ENCODE data around the gene INS. TPM values are rescaled to one million over a fixed set of nuclear protein-coding genes. Genes with fewer than 3 reads are reported as not detected.

INS gene
- total and polyA plus RNA-seq, 2 of the 13 experiments (the other 11 are each of a cell fraction or from before 2014, with no cell fraction given): not detected

GRCh38 chr11:2203440-2204259, 42.6 kb upstream of the INS start (continued):
- TF ChIP-seq, protein P1, sequence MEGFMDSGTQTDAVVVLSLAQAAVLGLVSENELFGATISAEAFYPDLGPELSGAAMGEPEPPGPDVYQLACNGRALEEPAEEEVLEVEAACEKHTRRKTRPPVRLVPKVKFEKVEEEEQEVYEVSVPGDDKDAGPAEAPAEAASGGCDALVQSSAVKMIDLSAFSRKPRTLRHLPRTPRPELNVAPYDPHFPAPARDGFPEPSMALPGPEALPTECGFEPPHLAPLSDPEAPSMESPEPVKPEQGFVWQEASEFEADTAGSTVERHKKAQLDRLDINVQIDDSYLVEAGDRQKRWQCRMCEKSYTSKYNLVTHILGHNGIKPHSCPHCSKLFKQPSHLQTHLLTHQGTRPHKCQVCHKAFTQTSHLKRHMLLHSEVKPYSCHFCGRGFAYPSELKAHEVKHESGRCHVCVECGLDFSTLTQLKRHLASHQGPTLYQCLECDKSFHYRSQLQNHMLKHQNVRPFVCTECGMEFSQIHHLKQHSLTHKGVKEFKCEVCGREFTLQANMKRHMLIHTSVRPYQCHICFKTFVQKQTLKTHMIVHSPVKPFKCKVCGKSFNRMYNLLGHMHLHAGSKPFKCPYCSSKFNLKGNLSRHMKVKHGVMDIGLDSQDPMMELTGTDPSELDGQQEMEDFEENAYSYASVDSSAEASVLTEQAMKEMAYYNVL (CRISPR knock-in tag; IDR thresholded peaks at IDR 0.05; ENCODE audit: borderline replicate concordance): peak; percentile 52; the same call in 1 of the 2 replicates
- no peak for TF ChIP-seq RFX5 (IDR thresholded peaks at IDR 0.05; ENCODE audit: low read depth, low read length)
- no peak for TF ChIP-seq ZNF740 (CRISPR knock-in tag; IDR thresholded peaks at IDR 0.05)
- TF ChIP-seq TEAD2 (CRISPR knock-in tag; IDR thresholded peaks at IDR 0.05): no peak
- TF ChIP-seq ZNF841 (CRISPR knock-in tag; IDR thresholded peaks at IDR 0.05; ENCODE audit: borderline replicate concordance): no peak
- no peak for TF ChIP-seq PLRG1 (conservative IDR thresholded peaks at IDR 0.05)
- TF ChIP-seq ARID2 (CRISPR knock-in tag; IDR thresholded peaks at IDR 0.05; ENCODE audit: borderline replicate concordance): no peak
- no peak for TF ChIP-seq SRSF9 (IDR thresholded peaks at IDR 0.05; ENCODE audit: borderline replicate concordance, insufficient read depth, low read depth, low read length, poor library complexity, severe bottlenecking)
- TF ChIP-seq THAP8 (CRISPR knock-in tag; IDR thresholded peaks at IDR 0.05; ENCODE audit: borderline replicate concordance): no peak
- TF ChIP-seq, protein P2, sequence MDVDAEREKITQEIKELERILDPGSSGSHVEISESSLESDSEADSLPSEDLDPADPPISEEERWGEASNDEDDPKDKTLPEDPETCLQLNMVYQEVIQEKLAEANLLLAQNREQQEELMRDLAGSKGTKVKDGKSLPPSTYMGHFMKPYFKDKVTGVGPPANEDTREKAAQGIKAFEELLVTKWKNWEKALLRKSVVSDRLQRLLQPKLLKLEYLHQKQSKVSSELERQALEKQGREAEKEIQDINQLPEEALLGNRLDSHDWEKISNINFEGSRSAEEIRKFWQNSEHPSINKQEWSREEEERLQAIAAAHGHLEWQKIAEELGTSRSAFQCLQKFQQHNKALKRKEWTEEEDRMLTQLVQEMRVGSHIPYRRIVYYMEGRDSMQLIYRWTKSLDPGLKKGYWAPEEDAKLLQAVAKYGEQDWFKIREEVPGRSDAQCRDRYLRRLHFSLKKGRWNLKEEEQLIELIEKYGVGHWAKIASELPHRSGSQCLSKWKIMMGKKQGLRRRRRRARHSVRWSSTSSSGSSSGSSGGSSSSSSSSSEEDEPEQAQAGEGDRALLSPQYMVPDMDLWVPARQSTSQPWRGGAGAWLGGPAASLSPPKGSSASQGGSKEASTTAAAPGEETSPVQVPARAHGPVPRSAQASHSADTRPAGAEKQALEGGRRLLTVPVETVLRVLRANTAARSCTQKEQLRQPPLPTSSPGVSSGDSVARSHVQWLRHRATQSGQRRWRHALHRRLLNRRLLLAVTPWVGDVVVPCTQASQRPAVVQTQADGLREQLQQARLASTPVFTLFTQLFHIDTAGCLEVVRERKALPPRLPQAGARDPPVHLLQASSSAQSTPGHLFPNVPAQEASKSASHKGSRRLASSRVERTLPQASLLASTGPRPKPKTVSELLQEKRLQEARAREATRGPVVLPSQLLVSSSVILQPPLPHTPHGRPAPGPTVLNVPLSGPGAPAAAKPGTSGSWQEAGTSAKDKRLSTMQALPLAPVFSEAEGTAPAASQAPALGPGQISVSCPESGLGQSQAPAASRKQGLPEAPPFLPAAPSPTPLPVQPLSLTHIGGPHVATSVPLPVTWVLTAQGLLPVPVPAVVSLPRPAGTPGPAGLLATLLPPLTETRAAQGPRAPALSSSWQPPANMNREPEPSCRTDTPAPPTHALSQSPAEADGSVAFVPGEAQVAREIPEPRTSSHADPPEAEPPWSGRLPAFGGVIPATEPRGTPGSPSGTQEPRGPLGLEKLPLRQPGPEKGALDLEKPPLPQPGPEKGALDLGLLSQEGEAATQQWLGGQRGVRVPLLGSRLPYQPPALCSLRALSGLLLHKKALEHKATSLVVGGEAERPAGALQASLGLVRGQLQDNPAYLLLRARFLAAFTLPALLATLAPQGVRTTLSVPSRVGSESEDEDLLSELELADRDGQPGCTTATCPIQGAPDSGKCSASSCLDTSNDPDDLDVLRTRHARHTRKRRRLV (CRISPR knock-in tag; IDR thresholded peaks at IDR 0.05): no peak
- no peak for TF ChIP-seq SUZ12 (IDR thresholded peaks at IDR 0.05; ENCODE audit: low read depth, low read length)
- no peak for TF ChIP-seq ZNF576 (CRISPR knock-in tag; IDR thresholded peaks at IDR 0.05)
- no peak for TF ChIP-seq MTF1 (CRISPR knock-in tag; IDR thresholded peaks at IDR 0.05)
- TF ChIP-seq TEAD3 (CRISPR knock-in tag; optimal IDR thresholded peaks at IDR 0.05; ENCODE audit: borderline replicate concordance): no peak
- no peak for TF ChIP-seq SMAD3 (CRISPR knock-in tag; IDR thresholded peaks at IDR 0.05)
- TF ChIP-seq SP5 (CRISPR knock-in tag; IDR thresholded peaks at IDR 0.05; ENCODE audit: borderline replicate concordance, low read depth): peak; percentile 95
- TF ChIP-seq FOXO1 (CRISPR knock-in tag; IDR thresholded peaks at IDR 0.05): peak; percentile 53; the same call in 1 of the 2 replicates
- TF ChIP-seq TRIM22 (IDR thresholded peaks at IDR 0.05): no peak

Measured in HepG2 (cell line).